GOT3 (cell line): Measurements from ENCODE around the gene ZNF215.
"Not testable (repeated sequence)": the region's sequence is repeated elsewhere in the genome, so short reads cannot be mapped to it uniquely, and the experiment has no call there.

Source experiments
- DNase-seq: peaks from one replicate; lab custom pipeline; 2025; ENCODE audit warnings: mixed read lengths; lab: John Stamatoyannopoulos, UW

The ZNF215 gene

GRCh38 chr11:6926208-6927029 is at the start of gene ZNF215:
Gene ZNF215, plus strand, starts transcription at chr11:6926426. Its CDS starts 5,847 bp downstream, at chr11:6932273.
- peak; percentile 27 for DNase-seq

- DNase-seq: no peak
Measured at GRCh38 chr11:6876914-6877313, 49.3 kb upstream of the ZNF215 start.

GRCh38 chr11:6882751-6883150 is 43.5 kb upstream of the ZNF215 start:
- no peak for DNase-seq

- not testable (repeated sequence) for DNase-seq
Measured at GRCh38 chr11:6887711-6888110, 38.5 kb upstream of the ZNF215 start.

- DNase-seq: no peak
Measured at GRCh38 chr11:6888830-6889229, 37.4 kb upstream of the ZNF215 start.

GRCh38 chr11:6889835-6890234 is 36.4 kb upstream of the ZNF215 start:
- DNase-seq: no peak

- no peak for DNase-seq
Measured at GRCh38 chr11:6892400-6892799, 33.8 kb upstream of the ZNF215 start, which contains the start of gene OR2D2. Gene OR2D2, minus strand, starts transcription at chr11:6892500. Its CDS starts 0 bp downstream, at chr11:6892500.

- no peak for DNase-seq
Measured at GRCh38 chr11:6894097-6894496, 32.1 kb upstream of the ZNF215 start.

GRCh38 chr11:6895010-6895409 is 31.2 kb upstream of the ZNF215 start:
- DNase-seq: no peak

GRCh38 chr11:6898911-6899310 is 27.3 kb upstream of the ZNF215 start:
- DNase-seq: no peak

GRCh38 chr11:6900327-6900999 is 25.8 kb upstream of the ZNF215 start:
- DNase-seq: no peak

- DNase-seq: not testable (repeated sequence)
Measured at GRCh38 chr11:6904804-6905203, 21.4 kb upstream of the ZNF215 start.

- no peak for DNase-seq
Measured at GRCh38 chr11:6911378-6911777, 14.8 kb upstream of the ZNF215 start.

GRCh38 chr11:6911948-6912347 is 14.3 kb upstream of the ZNF215 start:
- no peak for DNase-seq

GRCh38 chr11:6919698-6920097 is 6.5 kb upstream of the ZNF215 start:
- no peak for DNase-seq

- DNase-seq: no peak
Measured at GRCh38 chr11:6920702-6921101, 5.5 kb upstream of the ZNF215 start, which contains the start of gene OR2D3. Gene OR2D3, plus strand, starts transcription at chr11:6921002. Its CDS starts 0 bp downstream, at chr11:6921002.

- no peak for DNase-seq
Measured at GRCh38 chr11:6925007-6925577, 1.1 kb upstream of the ZNF215 start.

- DNase-seq: no peak
Measured at GRCh38 chr11:6925636-6926207, 504 bp upstream of the ZNF215 start.

- DNase-seq: no peak
Measured at GRCh38 chr11:6927030-6927617, 898 bp downstream of the ZNF215 start.

- DNase-seq: no peak
Measured at GRCh38 chr11:6928916-6929315, 2.7 kb downstream of the ZNF215 start.

- DNase-seq: no peak
Measured at GRCh38 chr11:6931146-6931713, 5.0 kb downstream of the ZNF215 start.

- DNase-seq: no peak
Measured at GRCh38 chr11:6932145-6932544, 5.9 kb downstream of the ZNF215 start.
